Measurements from ENCODE around the gene FMOD. TPM values are rescaled to one million over a fixed set of nuclear protein-coding genes. Genes with fewer than 3 reads are reported as not detected.

The FMOD gene
- polyA plus RNA-seq, 1 experiment: 18.0 TPM

- Histone ChIP-seq H3K27me3 (ENCODE audit: control insufficient read depth, insufficient read depth, low read length) (peaks cover 10% of the 10 kb centered on the region), H3K4me3 (ENCODE audit: low read depth, low read length) (no peak overlapping the region), H3K36me3 (ENCODE audit: control insufficient read depth, insufficient read depth, low read length) (no peaks in the 10 kb centered on the region)
- TF ChIP-seq, protein P1, sequence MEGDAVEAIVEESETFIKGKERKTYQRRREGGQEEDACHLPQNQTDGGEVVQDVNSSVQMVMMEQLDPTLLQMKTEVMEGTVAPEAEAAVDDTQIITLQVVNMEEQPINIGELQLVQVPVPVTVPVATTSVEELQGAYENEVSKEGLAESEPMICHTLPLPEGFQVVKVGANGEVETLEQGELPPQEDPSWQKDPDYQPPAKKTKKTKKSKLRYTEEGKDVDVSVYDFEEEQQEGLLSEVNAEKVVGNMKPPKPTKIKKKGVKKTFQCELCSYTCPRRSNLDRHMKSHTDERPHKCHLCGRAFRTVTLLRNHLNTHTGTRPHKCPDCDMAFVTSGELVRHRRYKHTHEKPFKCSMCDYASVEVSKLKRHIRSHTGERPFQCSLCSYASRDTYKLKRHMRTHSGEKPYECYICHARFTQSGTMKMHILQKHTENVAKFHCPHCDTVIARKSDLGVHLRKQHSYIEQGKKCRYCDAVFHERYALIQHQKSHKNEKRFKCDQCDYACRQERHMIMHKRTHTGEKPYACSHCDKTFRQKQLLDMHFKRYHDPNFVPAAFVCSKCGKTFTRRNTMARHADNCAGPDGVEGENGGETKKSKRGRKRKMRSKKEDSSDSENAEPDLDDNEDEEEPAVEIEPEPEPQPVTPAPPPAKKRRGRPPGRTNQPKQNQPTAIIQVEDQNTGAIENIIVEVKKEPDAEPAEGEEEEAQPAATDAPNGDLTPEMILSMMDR (IDR thresholded peaks at IDR 0.05; ENCODE audit: insufficient read depth, low read depth, low read length): no peak
- no peak for DNase-seq (ENCODE audit: low read depth)
- ChIA-PET POLR2A (no interaction called here), CTCF (interaction anchor here (1.0 kb wide), 2 partner anchors 13 to 15 kb away, joined by 3 read pairs; no protein-coding TSS in a partner anchor)
These were observed 31.1 kb upstream of the FMOD start for GRCh38 chr1:203382026-203382425.

GRCh38 chr1:203381151-203381751 lies 30.3 kb upstream of the FMOD start:
- ChIA-PET POLR2A (no interaction called here), CTCF (interaction anchor here (0.7 to 1.4 kb wide), 4 partner anchors 12 to 107 kb away, joined by 3 to 8 read pairs (median 4); no protein-coding TSS in a partner anchor)
- TF ChIP-seq, protein P1 (IDR thresholded peaks at IDR 0.05; ENCODE audit: insufficient read depth, low read depth, low read length): no peak
- no peaks in the 10 kb centered on the region for H3K36me3 ChIP-seq (ENCODE audit: control insufficient read depth, insufficient read depth, low read length)
- DNase-seq (ENCODE audit: low read depth): no peak
- H3K27me3 ChIP-seq (ENCODE audit: control insufficient read depth, insufficient read depth, low read length): peaks cover 10% of the 10 kb centered on the region
- no peak overlapping the region for H3K4me3 ChIP-seq (ENCODE audit: low read depth, low read length)

DNA sequence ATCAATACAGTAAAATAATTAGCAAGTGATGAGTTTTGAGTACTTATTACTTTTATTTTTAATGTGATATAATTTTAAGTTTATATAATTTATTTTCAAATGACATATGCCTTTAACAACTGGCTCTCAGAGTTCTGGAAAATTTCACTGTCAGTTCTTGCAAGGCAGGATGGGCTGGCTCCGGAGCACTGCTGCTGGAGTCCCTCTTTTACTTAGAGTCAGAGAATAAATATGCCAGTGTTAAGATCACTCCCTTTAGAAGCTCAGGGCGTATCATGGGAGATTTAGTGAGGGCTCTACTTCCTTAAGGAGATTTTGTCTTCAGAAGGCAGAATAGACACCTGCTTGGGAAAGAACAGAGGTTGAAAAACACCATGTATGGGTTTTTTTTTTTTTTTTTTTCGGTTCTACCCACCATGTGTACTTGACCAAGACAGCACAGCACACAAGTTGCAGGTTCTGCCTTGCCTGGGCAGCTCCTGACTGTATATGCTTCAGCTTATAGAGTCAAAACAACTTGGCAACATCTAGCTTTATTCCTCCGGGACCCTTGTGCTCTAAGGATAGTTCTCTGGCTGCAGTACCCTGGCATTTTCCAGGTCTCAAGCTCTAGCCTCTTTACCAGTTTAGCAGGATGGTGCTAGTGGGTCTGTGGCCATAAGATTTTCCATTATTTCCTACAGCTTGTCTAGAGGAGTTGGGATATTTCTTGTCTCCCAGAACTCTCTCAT lies 29.7 kb upstream of the FMOD start:
- no peaks in the 10 kb centered on the region for H3K36me3 ChIP-seq (ENCODE audit: control insufficient read depth, insufficient read depth, low read length)
- H3K27me3 ChIP-seq (ENCODE audit: control insufficient read depth, insufficient read depth, low read length): peaks cover 10% of the 10 kb centered on the region
- TF ChIP-seq, protein P1 (IDR thresholded peaks at IDR 0.05; ENCODE audit: insufficient read depth, low read depth, low read length): no peak
- ChIA-PET POLR2A (no interaction called here), CTCF (interaction anchor here (0.7 to 2.0 kb wide), 5 partner anchors 38 to 108 kb away, joined by 3 to 8 read pairs (median 6); no protein-coding TSS in a partner anchor)
- no peak overlapping the region for H3K4me3 ChIP-seq (ENCODE audit: low read depth, low read length)
- DNase-seq (ENCODE audit: low read depth): no peak

DNA sequence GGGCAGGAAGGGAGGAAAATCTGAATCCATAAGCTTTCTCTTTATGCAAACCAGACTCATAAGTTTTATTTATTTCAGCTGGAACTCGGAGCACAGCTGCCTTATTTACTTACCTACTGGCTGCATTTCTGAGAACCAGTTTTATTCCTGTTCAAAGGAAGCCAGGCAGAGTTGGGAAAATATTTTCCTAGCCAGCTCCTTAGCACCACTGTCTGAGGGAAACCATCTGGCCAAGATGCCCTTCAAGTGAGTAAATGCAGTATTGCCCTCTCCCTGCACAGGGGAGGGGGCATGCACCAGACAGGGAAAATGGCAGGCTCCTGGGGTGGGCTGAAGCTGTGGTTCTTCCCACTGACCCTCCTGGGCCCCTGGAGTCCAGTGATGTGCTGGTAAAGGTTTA lies 28.9 kb upstream of the FMOD start:
- ChIA-PET CTCF (interaction anchor here (0.9 to 2.5 kb wide), 11 partner anchors 9 to 107 kb away, joined by 3 to 12 read pairs (median 5); no protein-coding TSS in a partner anchor), POLR2A (interaction anchor here (0.6 kb wide), 1 partner anchor 44 kb away, joined by 3 read pairs; no protein-coding TSS in a partner anchor)
- DNase-seq (ENCODE audit: low read depth): no peak
- Histone ChIP-seq H3K27me3 (ENCODE audit: control insufficient read depth, insufficient read depth, low read length) (peaks cover 10% of the 10 kb centered on the region), H3K36me3 (ENCODE audit: control insufficient read depth, insufficient read depth, low read length) (no peaks in the 10 kb centered on the region), H3K4me3 (ENCODE audit: low read depth, low read length) (no peak overlapping the region)
- TF ChIP-seq, protein P1 (IDR thresholded peaks at IDR 0.05; ENCODE audit: insufficient read depth, low read depth, low read length): no peak

- ChIA-PET CTCF (interaction anchor here (0.7 to 2.5 kb wide), 13 partner anchors 8 to 109 kb away, joined by 3 to 12 read pairs (median 5); no protein-coding TSS in a partner anchor), POLR2A (interaction anchor here (0.6 kb wide), 1 partner anchor 294 kb away, joined by 4 read pairs; no protein-coding TSS in a partner anchor)
- Histone ChIP-seq H3K4me3 (ENCODE audit: low read depth, low read length) (no peak overlapping the region), H3K36me3 (ENCODE audit: control insufficient read depth, insufficient read depth, low read length) (no peaks in the 10 kb centered on the region), H3K27me3 (ENCODE audit: control insufficient read depth, insufficient read depth, low read length) (peaks cover 10% of the 10 kb centered on the region)
- DNase-seq (ENCODE audit: low read depth): peak; percentile 65
- TF ChIP-seq, protein P1 (IDR thresholded peaks at IDR 0.05; ENCODE audit: insufficient read depth, low read depth, low read length): no peak
These were observed 27.8 kb upstream of the FMOD start for GRCh38 chr1:203378556-203379245.

Data from BJ (cell line).